Left hindlimb (tissue), 1 donor: ENCODE measurements around the gene TCTN3.
A peak's percentile ranks its signal among the peaks of the same experiment; 100 is the strongest.
"Not testable (repeated sequence)": the region's sequence is repeated elsewhere in the genome, so short reads cannot be mapped to it uniquely, and the experiment has no call there.

Source experiments
- DNase-seq: peaks from one replicate; pipeline ENCODE4 v3.0.0-alpha.2; 2018

TCTN3 gene

GRCh38 chr10:95693668-95694534, at the start of gene TCTN3:
TSS of gene TCTN3 (minus strand) at chr10:95693927. CDS start at chr10:95693899, 28 bp downstream.
- DNase-seq, result peak; percentile 98

GRCh38 chr10:95742962-95743535, 49.3 kb upstream of the TCTN3 start:
- no peak for DNase-seq

- no peak for DNase-seq
Measured at GRCh38 chr10:95742485-95742884, 48.8 kb upstream of the TCTN3 start.

- DNase-seq, result peak; percentile 42
Measured at GRCh38 chr10:95741807-95742467, 48.2 kb upstream of the TCTN3 start.

GRCh38 chr10:95739056-95739455, 45.3 kb upstream of the TCTN3 start:
- no peak for DNase-seq

GRCh38 chr10:95732907-95733306, 39.2 kb upstream of the TCTN3 start:
- DNase-seq, result not testable (repeated sequence)

GRCh38 chr10:95730233-95730632, 36.5 kb upstream of the TCTN3 start:
- no peak for DNase-seq

GRCh38 chr10:95729323-95730055, 35.8 kb upstream of the TCTN3 start:
- no peak for DNase-seq

- DNase-seq, result no peak
Measured at GRCh38 chr10:95728526-95728925, 34.8 kb upstream of the TCTN3 start.

GRCh38 chr10:95722496-95722895, 28.8 kb upstream of the TCTN3 start:
- DNase-seq, result not testable (repeated sequence)

- not testable (repeated sequence) for DNase-seq
Measured at GRCh38 chr10:95720745-95721144, 27.0 kb upstream of the TCTN3 start.

GRCh38 chr10:95716866-95717265, 23.1 kb upstream of the TCTN3 start:
- no peak for DNase-seq

- DNase-seq, result no peak
Measured at GRCh38 chr10:95716466-95716865, 22.7 kb upstream of the TCTN3 start.

- no peak for DNase-seq
Measured at GRCh38 chr10:95711492-95711891, 17.8 kb upstream of the TCTN3 start.

GRCh38 chr10:95706990-95707389, 13.3 kb upstream of the TCTN3 start:
- no peak for DNase-seq

GRCh38 chr10:95706573-95706972, 12.8 kb upstream of the TCTN3 start:
- no peak for DNase-seq

GRCh38 chr10:95698415-95698814, 4.7 kb upstream of the TCTN3 start:
- no peak for DNase-seq

- DNase-seq, result no peak
Measured at GRCh38 chr10:95697429-95697828, 3.7 kb upstream of the TCTN3 start.

GRCh38 chr10:95694665-95695064, 938 bp upstream of the TCTN3 start:
- no peak for DNase-seq

GRCh38 chr10:95693071-95693667, 558 bp downstream of the TCTN3 start:
- no peak for DNase-seq

GRCh38 chr10:95691281-95691680, 2.4 kb downstream of the TCTN3 start:
- no peak for DNase-seq

- no peak for DNase-seq
Measured at GRCh38 chr10:95688648-95689047, 5.1 kb downstream of the TCTN3 start.

GRCh38 chr10:95683966-95684365, 9.8 kb downstream of the TCTN3 start:
- DNase-seq, result no peak
